Uterus (tissue), 2 donors: ENCODE measurements around the gene UCHL3.

Experiments
- CTCF ChIP-seq, 4 experiments: fragments of 200-600 bp in 2 of 4; fragments of 450-650 bp in 2 of 4; sonication (generic) in 2 of 4; IDR thresholded peaks; one replicate each; pipeline ENCODE4 v1.5.1; 2016 to 2019; ENCODE audit warnings: antibody characterized with exemption in 4 of 4, mild to moderate bottlenecking in 2 of 4, moderate library complexity in 1 of 4
- POLR2A ChIP-seq, 2 donors: fragments of 450-650 bp; IDR thresholded peaks; one replicate each; pipeline ENCODE4 v1.6.1; 2016; ENCODE audit warnings: antibody characterized with exemption in 2 of 2, mild to moderate bottlenecking in 1 of 2, moderate library complexity in 1 of 2

GRCh38 chr13:75511051-75511625, 38.5 kb upstream of the UCHL3 start:
- TF ChIP-seq CTCF (IDR thresholded peaks at IDR 0.05) (no peak), POLR2A (IDR thresholded peaks at IDR 0.05) (no peak)
